Neural cell (in vitro differentiated cells): Measurements from ENCODE around the gene PEA15. TPM values are rescaled to one million over a fixed set of nuclear protein-coding genes. Genes with fewer than 3 reads are reported as not detected.

Source experiments
- H2AFZ ChIP-seq: fragments of 200-600, 300-800 bp; sonication (generic), shearing (Covaris generic); 2 replicates; pipeline ENCODE4 v1.6.0; 2014; ENCODE audit warnings: low read depth, mild to moderate bottlenecking, antibody characterized with exemption, low read length, moderate library complexity
- H3F3A ChIP-seq: fragments of 200-600 bp; shearing (Covaris generic); 2 replicates; pipeline ENCODE4 v1.6.1; 2016; ENCODE audit warnings: mild to moderate bottlenecking, moderate library complexity, mixed read lengths, antibody characterized with exemption, low read length; ENCODE audit not compliant: insufficient read depth, poor library complexity, severe bottlenecking
- H3K27ac ChIP-seq: fragments of 200-600, 300-800 bp; sonication (generic), shearing (Covaris generic); 2 replicates; pipeline ENCODE4 v1.5.1; 2014; ENCODE audit warnings: mild to moderate bottlenecking, low read length, moderate library complexity
- H3K27me3 ChIP-seq: fragments of 300-800, 200-600 bp; sonication (generic), shearing (Covaris generic); 2 replicates; pipeline ENCODE4 v1.6.0; 2014; ENCODE audit warnings: mild to moderate bottlenecking, low read depth, low read length, moderate library complexity; ENCODE audit not compliant: insufficient read depth
- H3K36me3 ChIP-seq: fragments of 300-800, 200-600 bp; sonication (generic), shearing (Covaris generic); 2 replicates; pipeline ENCODE4 v1.5.1; 2014; ENCODE audit warnings: mild to moderate bottlenecking, antibody characterized with exemption, low read length, moderate library complexity; ENCODE audit not compliant: insufficient read depth
- H3K4me2 ChIP-seq: fragments of 300-800, 200-600 bp; sonication (generic), shearing (Covaris generic); 2 replicates; pipeline ENCODE4 v1.6.0; 2014; ENCODE audit warnings: mild to moderate bottlenecking, low read length
- H3K4me3 ChIP-seq: fragments of 300-800, 200-600 bp; sonication (generic), shearing (Covaris generic); 2 replicates; pipeline ENCODE4 v1.5.1; 2014; ENCODE audit warnings: mild to moderate bottlenecking, low read length, moderate library complexity
- H3K79me2 ChIP-seq: fragments of 200-600 bp; shearing (Covaris generic); replicated peaks from 2 replicates; pipeline ENCODE4 v1.6.0; 2014; ENCODE audit warnings: mild to moderate bottlenecking, low read length, moderate library complexity; ENCODE audit not compliant: insufficient read depth
- H3K9ac ChIP-seq: fragments of 300-800, 200-600 bp; sonication (generic), shearing (Covaris generic); 2 replicates; pipeline ENCODE4 v1.6.1; 2016; ENCODE audit warnings: mild to moderate bottlenecking, low read length, mixed read lengths
- H3K9me2 ChIP-seq: fragments of 200-600 bp; shearing (Covaris generic); 2 replicates; pipeline ENCODE4 v1.6.1; 2016; ENCODE audit warnings: mild to moderate bottlenecking, low read length, mixed read lengths; ENCODE audit not compliant: insufficient read depth
- H3K9me3 ChIP-seq: fragments of 200-600, 300-800 bp; sonication (generic), shearing (Covaris generic); 2 replicates; pipeline ENCODE4 v1.6.1; 2016; ENCODE audit warnings: mild to moderate bottlenecking, mixed run types, low read length, moderate library complexity, mixed read lengths
- H4K20me1 ChIP-seq: fragments of 200-600 bp; shearing (Covaris generic); 2 replicates; pipeline ENCODE4 v1.6.1; 2016; ENCODE audit warnings: mild to moderate bottlenecking, mixed run types; ENCODE audit not compliant: insufficient read depth
- EP300 ChIP-seq: fragments of 450-650 bp; conservative IDR thresholded peaks from 2 replicates; pipeline ENCODE4 v1.6.1; 2014; ENCODE audit warnings: antibody characterized with exemption, mild to moderate bottlenecking, moderate library complexity; ENCODE audit not compliant: poor library complexity, severe bottlenecking
- EZH2 ChIP-seq: fragments of 200-600, 300-800 bp; shearing (Covaris generic), sonication (generic); IDR thresholded peaks from 2 replicates; pipeline ENCODE4 v1.6.1; 2014; ENCODE audit warnings: antibody characterized with exemption, low read length, borderline replicate concordance, mild to moderate bottlenecking; ENCODE audit not compliant: insufficient read depth, poor library complexity, severe bottlenecking
- MXI1 ChIP-seq: fragments of 450-650 bp; conservative IDR thresholded peaks from 2 replicates; pipeline ENCODE4 v1.6.1; 2014; ENCODE audit warnings: antibody characterized with exemption, mild to moderate bottlenecking; ENCODE audit not compliant: poor library complexity, severe bottlenecking
- POLR2AphosphoS5 ChIP-seq: IDR thresholded peaks from 2 replicates; pipeline ENCODE4 v1.6.1; 2012
- RAD21 ChIP-seq: fragments of 450-650 bp; conservative IDR thresholded peaks from 2 replicates; pipeline ENCODE4 v1.6.1; 2014; ENCODE audit warnings: antibody characterized with exemption, mild to moderate bottlenecking, moderate library complexity
- SMC3 ChIP-seq: fragments of 450-650 bp; conservative IDR thresholded peaks from 2 replicates; pipeline ENCODE4 v1.6.1; 2014; ENCODE audit warnings: antibody characterized with exemption, mild to moderate bottlenecking, moderate library complexity; ENCODE audit not compliant: poor library complexity
- TAF1 ChIP-seq: IDR thresholded peaks from 2 replicates; pipeline ENCODE4 v1.6.1; 2012; ENCODE audit warnings: low read depth
- polyA plus RNA-seq: library from polyadenylated mRNA; depleted of rRNA; stranded (reverse); fragments of >200 nt; gene quantifications from 2 replicates; pipeline ENCODE4 v1.2.3, GENCODE V29; 2014
- TF ChIP-seq, protein P1 (sequence below): fragments of 450-650 bp; IDR thresholded peaks from 2 replicates; pipeline ENCODE4 v1.5.1; 2014; ENCODE audit warnings: antibody characterized with exemption, mild to moderate bottlenecking, moderate library complexity; ENCODE audit not compliant: poor library complexity, severe bottlenecking
- TF ChIP-seq, protein P2 (sequence below): IDR thresholded peaks from 2 replicates; pipeline ENCODE4 v1.6.1; 2012; ENCODE audit warnings: borderline replicate concordance

The PEA15 gene
- polyA plus RNA-seq, 1 donor from 2014 or later = 46.4 TPM

DNA sequence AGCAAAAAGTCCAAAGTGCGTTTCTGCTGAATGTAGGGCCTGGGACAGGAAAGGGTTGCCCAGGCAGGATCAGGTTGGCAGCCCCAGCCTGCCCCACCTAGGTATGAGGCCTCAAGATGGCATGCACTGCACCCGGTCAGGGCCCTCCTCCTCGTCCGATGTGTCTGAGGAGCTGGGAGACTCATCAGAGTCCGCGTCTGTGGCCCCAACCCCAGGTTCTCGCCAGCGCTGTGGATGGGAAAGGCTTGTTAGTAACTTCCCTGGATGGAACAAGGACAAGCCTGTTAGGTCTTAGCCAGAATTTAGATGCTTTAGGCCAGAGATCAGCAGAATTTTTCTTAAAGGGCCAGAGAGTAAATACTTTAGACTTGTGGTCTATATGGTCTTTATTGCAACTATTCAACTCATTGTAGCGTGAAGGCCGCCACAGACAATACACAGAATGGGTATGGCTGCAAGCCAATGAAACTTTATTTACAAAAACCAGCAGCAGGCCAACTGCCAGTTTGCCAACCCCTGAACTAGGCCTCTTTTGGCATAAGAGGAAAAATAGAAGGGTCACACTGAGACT lies 12.4 kb downstream of the PEA15 start:
- no peak overlapping the region for H2AFZ ChIP-seq

DNA sequence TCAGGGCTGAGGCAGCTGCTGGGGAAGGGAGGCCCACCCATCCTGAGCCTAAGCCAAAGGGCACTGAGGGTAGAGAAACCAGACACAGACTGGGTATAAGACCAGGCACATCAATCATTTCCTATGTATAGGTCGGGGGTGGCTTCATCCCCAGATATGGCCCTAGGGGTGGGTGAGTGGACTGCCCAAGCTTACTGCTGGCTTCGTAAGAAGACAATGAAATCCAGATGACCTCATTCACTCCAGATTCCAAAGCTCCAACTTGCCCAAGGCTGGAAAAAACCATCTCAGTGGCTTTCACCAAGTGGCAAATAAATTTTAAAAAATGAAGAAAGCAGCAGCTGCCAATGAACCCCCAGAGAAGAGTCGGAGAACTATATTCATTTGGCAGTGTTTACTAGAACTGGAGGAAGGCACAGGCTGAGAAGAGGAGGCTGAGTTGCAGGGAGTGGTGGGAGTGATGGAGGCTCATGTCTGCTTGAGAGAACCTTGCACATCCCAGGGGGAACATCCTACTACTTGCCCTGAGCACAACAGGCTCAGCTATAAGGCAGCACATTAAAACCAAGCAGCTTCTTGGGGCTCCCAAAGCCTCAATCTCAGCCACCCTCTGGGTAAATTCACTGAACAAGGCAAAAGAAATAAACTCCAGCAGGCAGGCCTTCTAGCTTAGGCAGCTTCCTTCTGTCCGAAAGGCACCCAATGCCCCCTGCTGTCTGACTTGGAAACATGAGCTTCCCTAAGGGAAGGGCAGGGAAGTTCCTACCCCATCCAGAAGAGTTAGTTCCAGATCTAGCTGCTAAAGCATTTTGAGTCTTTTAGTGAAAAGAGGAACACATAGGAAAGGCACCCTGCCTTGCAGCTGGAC lies 14.1 kb downstream of the PEA15 start:
- TF ChIP-seq, protein P1, sequence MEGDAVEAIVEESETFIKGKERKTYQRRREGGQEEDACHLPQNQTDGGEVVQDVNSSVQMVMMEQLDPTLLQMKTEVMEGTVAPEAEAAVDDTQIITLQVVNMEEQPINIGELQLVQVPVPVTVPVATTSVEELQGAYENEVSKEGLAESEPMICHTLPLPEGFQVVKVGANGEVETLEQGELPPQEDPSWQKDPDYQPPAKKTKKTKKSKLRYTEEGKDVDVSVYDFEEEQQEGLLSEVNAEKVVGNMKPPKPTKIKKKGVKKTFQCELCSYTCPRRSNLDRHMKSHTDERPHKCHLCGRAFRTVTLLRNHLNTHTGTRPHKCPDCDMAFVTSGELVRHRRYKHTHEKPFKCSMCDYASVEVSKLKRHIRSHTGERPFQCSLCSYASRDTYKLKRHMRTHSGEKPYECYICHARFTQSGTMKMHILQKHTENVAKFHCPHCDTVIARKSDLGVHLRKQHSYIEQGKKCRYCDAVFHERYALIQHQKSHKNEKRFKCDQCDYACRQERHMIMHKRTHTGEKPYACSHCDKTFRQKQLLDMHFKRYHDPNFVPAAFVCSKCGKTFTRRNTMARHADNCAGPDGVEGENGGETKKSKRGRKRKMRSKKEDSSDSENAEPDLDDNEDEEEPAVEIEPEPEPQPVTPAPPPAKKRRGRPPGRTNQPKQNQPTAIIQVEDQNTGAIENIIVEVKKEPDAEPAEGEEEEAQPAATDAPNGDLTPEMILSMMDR = peak; percentile 59
- TF ChIP-seq RAD21 (peak; percentile 63), POLR2AphosphoS5 (no peak), SMC3 (peak; percentile 72)
- Histone ChIP-seq H3K9ac (no peak overlapping the region), H3K4me3 (no peak overlapping the region), H3K9me2 (no peaks in the 10 kb centered on the region), H3K36me3 (peaks cover 23% of the 10 kb centered on the region), H4K20me1 (no peaks in the 10 kb centered on the region), H3K4me2 (no peak overlapping the region), H2AFZ (no peak overlapping the region), H3K27ac (no peak overlapping the region), H3F3A (no peaks in the 10 kb centered on the region), H3K27me3 (no peaks in the 10 kb centered on the region), H3K9me3 (no peaks in the 10 kb centered on the region), H3K79me2 (no peaks in the 10 kb centered on the region)

More for the DNA sequence above, 12.4 kb downstream of the PEA15 start:
- no peaks in the 10 kb centered on the region for H3K27me3 ChIP-seq
- no peaks in the 10 kb centered on the region for H4K20me1 ChIP-seq
- H3K27ac ChIP-seq = no peak overlapping the region
- H3K9ac ChIP-seq = no peak overlapping the region
- H3K36me3 ChIP-seq = peaks cover 32% of the 10 kb centered on the region
- peaks cover under 1% of the 10 kb centered on the region for H3K79me2 ChIP-seq
- TF ChIP-seq, protein P1 = no peak
- TF ChIP-seq TAF1 (no peak), EZH2 (no peak), EP300 (no peak), RAD21 (no peak), POLR2AphosphoS5 (no peak), MXI1 (no peak), SMC3 (no peak)
- TF ChIP-seq, protein P2, sequence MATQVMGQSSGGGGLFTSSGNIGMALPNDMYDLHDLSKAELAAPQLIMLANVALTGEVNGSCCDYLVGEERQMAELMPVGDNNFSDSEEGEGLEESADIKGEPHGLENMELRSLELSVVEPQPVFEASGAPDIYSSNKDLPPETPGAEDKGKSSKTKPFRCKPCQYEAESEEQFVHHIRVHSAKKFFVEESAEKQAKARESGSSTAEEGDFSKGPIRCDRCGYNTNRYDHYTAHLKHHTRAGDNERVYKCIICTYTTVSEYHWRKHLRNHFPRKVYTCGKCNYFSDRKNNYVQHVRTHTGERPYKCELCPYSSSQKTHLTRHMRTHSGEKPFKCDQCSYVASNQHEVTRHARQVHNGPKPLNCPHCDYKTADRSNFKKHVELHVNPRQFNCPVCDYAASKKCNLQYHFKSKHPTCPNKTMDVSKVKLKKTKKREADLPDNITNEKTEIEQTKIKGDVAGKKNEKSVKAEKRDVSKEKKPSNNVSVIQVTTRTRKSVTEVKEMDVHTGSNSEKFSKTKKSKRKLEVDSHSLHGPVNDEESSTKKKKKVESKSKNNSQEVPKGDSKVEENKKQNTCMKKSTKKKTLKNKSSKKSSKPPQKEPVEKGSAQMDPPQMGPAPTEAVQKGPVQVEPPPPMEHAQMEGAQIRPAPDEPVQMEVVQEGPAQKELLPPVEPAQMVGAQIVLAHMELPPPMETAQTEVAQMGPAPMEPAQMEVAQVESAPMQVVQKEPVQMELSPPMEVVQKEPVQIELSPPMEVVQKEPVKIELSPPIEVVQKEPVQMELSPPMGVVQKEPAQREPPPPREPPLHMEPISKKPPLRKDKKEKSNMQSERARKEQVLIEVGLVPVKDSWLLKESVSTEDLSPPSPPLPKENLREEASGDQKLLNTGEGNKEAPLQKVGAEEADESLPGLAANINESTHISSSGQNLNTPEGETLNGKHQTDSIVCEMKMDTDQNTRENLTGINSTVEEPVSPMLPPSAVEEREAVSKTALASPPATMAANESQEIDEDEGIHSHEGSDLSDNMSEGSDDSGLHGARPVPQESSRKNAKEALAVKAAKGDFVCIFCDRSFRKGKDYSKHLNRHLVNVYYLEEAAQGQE = no peak
- H3K9me3 ChIP-seq = no peaks in the 10 kb centered on the region
- no peak overlapping the region for H3K4me3 ChIP-seq
- H3F3A ChIP-seq = no peaks in the 10 kb centered on the region
- H3K4me2 ChIP-seq = no peak overlapping the region
- no peaks in the 10 kb centered on the region for H3K9me2 ChIP-seq
